Measurements from ENCODE around the gene BTBD8. TPM values are rescaled to one million over a fixed set of nuclear protein-coding genes. Genes with fewer than 3 reads are reported as not detected.

Gene BTBD8
- total RNA-seq, 1 donor from 2014 or later: 0.51 TPM

GRCh38 chr1:92105546-92106081, 25.5 kb downstream of the BTBD8 start:
- CTCF ChIA-PET: interaction anchor here (0.6 kb wide), 1 partner anchor 35 kb away, joined by 3 read pairs; no protein-coding TSS in a partner anchor
- H3K4me3 Mint-ChIP-seq: no peak overlapping the region
- no peak for ATAC-seq (ENCODE audit: low read depth)
- POLR2A ChIA-PET: no interaction called here
- no peak for TF ChIP-seq CTCF (IDR thresholded peaks at IDR 0.05)
- intact Hi-C loops (cut with micrococcal nuclease): no loop called here
- DNase-seq: no peak
- H3K9me3 Mint-ChIP-seq: no peaks in the 10 kb centered on the region
- H3K27me3 Mint-ChIP-seq: no peaks in the 10 kb centered on the region
- no peak overlapping the region for H3K27ac Mint-ChIP-seq
- H3K36me3 Mint-ChIP-seq (ENCODE audit: low read depth): no peaks in the 10 kb centered on the region
- no peaks in the 10 kb centered on the region for H3K4me1 Mint-ChIP-seq

GRCh38 chr1:92108631-92109030, 28.5 kb downstream of the BTBD8 start:
- TF ChIP-seq CTCF (IDR thresholded peaks at IDR 0.05): no peak
- intact Hi-C loops (cut with micrococcal nuclease): no loop called here
- Mint-ChIP-seq H3K9me3 (no peaks in the 10 kb centered on the region), H3K36me3 (ENCODE audit: low read depth) (no peaks in the 10 kb centered on the region), H3K4me3 (no peak overlapping the region), H3K4me1 (no peaks in the 10 kb centered on the region), H3K27ac (no peak overlapping the region), H3K27me3 (no peaks in the 10 kb centered on the region)
- DNase-seq (no peak), ATAC-seq (ENCODE audit: low read depth) (no peak)
- CTCF ChIA-PET: no interaction called here
- POLR2A ChIA-PET: no interaction called here

- Mint-ChIP-seq H3K27ac (no peak overlapping the region), H3K4me1 (no peaks in the 10 kb centered on the region), H3K9me3 (no peaks in the 10 kb centered on the region), H3K27me3 (no peaks in the 10 kb centered on the region), H3K36me3 (ENCODE audit: low read depth) (no peaks in the 10 kb centered on the region), H3K4me3 (no peak overlapping the region)
- intact Hi-C loops (cut with micrococcal nuclease): no loop called here
- POLR2A ChIA-PET: no interaction called here
- no peak for TF ChIP-seq CTCF (IDR thresholded peaks at IDR 0.05)
- DNase-seq (no peak), ATAC-seq (ENCODE audit: low read depth) (no peak)
- CTCF ChIA-PET: no interaction called here
Measured at GRCh38 chr1:92117526-92117925, 37.4 kb downstream of the BTBD8 start.

- H3K36me3 Mint-ChIP-seq (ENCODE audit: low read depth): no peaks in the 10 kb centered on the region
- no peaks in the 10 kb centered on the region for H3K4me1 Mint-ChIP-seq
- POLR2A ChIA-PET: no interaction called here
- H3K9me3 Mint-ChIP-seq: no peaks in the 10 kb centered on the region
- DNase-seq (no peak), ATAC-seq (ENCODE audit: low read depth) (no peak)
- TF ChIP-seq CTCF (IDR thresholded peaks at IDR 0.05): no peak
- no peaks in the 10 kb centered on the region for H3K27me3 Mint-ChIP-seq
- intact Hi-C loops (cut with micrococcal nuclease): no loop called here
- CTCF ChIA-PET: no interaction called here
- H3K27ac Mint-ChIP-seq: no peak overlapping the region
- H3K4me3 Mint-ChIP-seq: no peak overlapping the region
Measured at GRCh38 chr1:92118826-92119225, 38.7 kb downstream of the BTBD8 start.

- TF ChIP-seq CTCF (IDR thresholded peaks at IDR 0.05): no peak
- Mint-ChIP-seq H3K9me3 (no peaks in the 10 kb centered on the region), H3K4me3 (no peak overlapping the region), H3K36me3 (ENCODE audit: low read depth) (no peaks in the 10 kb centered on the region), H3K4me1 (no peaks in the 10 kb centered on the region), H3K27me3 (no peaks in the 10 kb centered on the region), H3K27ac (no peak overlapping the region)
- POLR2A ChIA-PET: no interaction called here
- DNase-seq (no peak), ATAC-seq (ENCODE audit: low read depth) (no peak)
- CTCF ChIA-PET: no interaction called here
- intact Hi-C loops (cut with micrococcal nuclease): no loop called here
Measured at GRCh38 chr1:92123868-92124267, 43.7 kb downstream of the BTBD8 start.
